ENCODE results near the gene URI1. TPM values are rescaled to one million over a fixed set of nuclear protein-coding genes. Genes with fewer than 3 reads are reported as not detected.
"Not testable (repeated sequence)": the region's sequence is repeated elsewhere in the genome, so short reads cannot be mapped to it uniquely, and the experiment has no call there.

URI1 gene
- polyA plus RNA-seq, 1 donor: 62.6 TPM

DNA sequence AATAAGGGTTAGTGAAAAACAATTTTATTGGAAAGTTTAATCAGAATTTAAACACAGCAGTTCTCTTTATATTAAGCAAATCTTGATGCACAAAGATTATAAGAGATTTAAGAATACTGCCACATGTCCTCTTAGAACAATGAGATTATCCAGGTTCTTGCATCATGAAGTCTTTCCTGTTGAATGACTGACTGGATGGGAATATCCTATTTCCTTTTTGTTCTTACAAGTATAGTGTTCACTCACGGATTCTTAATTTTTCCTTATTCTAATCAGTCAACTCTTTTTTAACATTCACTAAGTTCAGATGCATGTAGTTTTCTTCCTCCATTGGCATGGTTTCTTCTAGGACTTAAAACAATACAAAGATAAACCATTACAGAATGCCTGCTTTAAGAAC lies 10.1 kb downstream of the URI1 start:
- no peaks in the 10 kb centered on the region for H3K4me1 ChIP-seq (ENCODE audit: control insufficient read depth, insufficient read depth, low read length)
- H3K27ac ChIP-seq (ENCODE audit: low read length): no peak overlapping the region
- no peaks in the 10 kb centered on the region for H3K27me3 ChIP-seq (ENCODE audit: control insufficient read depth, insufficient read depth, low read length)
- no peak for DNase-seq
- WGBS (ENCODE audit: insufficient coverage, low lambda C conversion rate): 100% methylated on average over 1 of the region's 1 CpG
- H3K9me3 ChIP-seq (ENCODE audit: control insufficient read depth, low read depth, low read length): peaks cover 3% of the 10 kb centered on the region
- no peaks in the 10 kb centered on the region for H3K36me3 ChIP-seq (ENCODE audit: control insufficient read depth, insufficient read depth, low read length)
- H3K4me3 ChIP-seq (ENCODE audit: low read length): no peak overlapping the region

- peaks cover 3% of the 10 kb centered on the region for H3K9me3 ChIP-seq (ENCODE audit: control insufficient read depth, low read depth, low read length)
- 75% methylated on average over 2 of the region's 4 CpGs for WGBS (ENCODE audit: insufficient coverage, low lambda C conversion rate)
- no peak for DNase-seq
- H3K4me3 ChIP-seq (ENCODE audit: low read length): no peak overlapping the region
- H3K27ac ChIP-seq (ENCODE audit: low read length): no peak overlapping the region
- no peaks in the 10 kb centered on the region for H3K4me1 ChIP-seq (ENCODE audit: control insufficient read depth, insufficient read depth, low read length)
- no peaks in the 10 kb centered on the region for H3K36me3 ChIP-seq (ENCODE audit: control insufficient read depth, insufficient read depth, low read length)
- H3K27me3 ChIP-seq (ENCODE audit: control insufficient read depth, insufficient read depth, low read length): no peaks in the 10 kb centered on the region
Observed at GRCh38 chr19:29952646-29953045, 10.6 kb downstream of the URI1 start.

GRCh38 chr19:29953352-29954247 lies 11.6 kb downstream of the URI1 start:
- peaks cover 3% of the 10 kb centered on the region for H3K9me3 ChIP-seq (ENCODE audit: control insufficient read depth, low read depth, low read length)
- WGBS (ENCODE audit: insufficient coverage, low lambda C conversion rate): 100% methylated on average over 1 of the region's 2 CpGs
- H3K27ac ChIP-seq (ENCODE audit: low read length): no peak overlapping the region
- H3K36me3 ChIP-seq (ENCODE audit: control insufficient read depth, insufficient read depth, low read length): no peaks in the 10 kb centered on the region
- H3K4me1 ChIP-seq (ENCODE audit: control insufficient read depth, insufficient read depth, low read length): no peaks in the 10 kb centered on the region
- no peak for DNase-seq
- no peak overlapping the region for H3K4me3 ChIP-seq (ENCODE audit: low read length)
- H3K27me3 ChIP-seq (ENCODE audit: control insufficient read depth, insufficient read depth, low read length): no peaks in the 10 kb centered on the region

GRCh38 chr19:29956855-29957254 lies 14.8 kb downstream of the URI1 start:
- H3K27ac ChIP-seq (ENCODE audit: low read length): no peak overlapping the region
- WGBS (ENCODE audit: insufficient coverage, low lambda C conversion rate): 58% methylated on average over 4 of the region's 6 CpGs
- no peaks in the 10 kb centered on the region for H3K36me3 ChIP-seq (ENCODE audit: control insufficient read depth, insufficient read depth, low read length)
- no peak for DNase-seq
- no peaks in the 10 kb centered on the region for H3K9me3 ChIP-seq (ENCODE audit: control insufficient read depth, low read depth, low read length)
- no peak overlapping the region for H3K4me3 ChIP-seq (ENCODE audit: low read length)
- H3K27me3 ChIP-seq (ENCODE audit: control insufficient read depth, insufficient read depth, low read length): no peaks in the 10 kb centered on the region
- H3K4me1 ChIP-seq (ENCODE audit: control insufficient read depth, insufficient read depth, low read length): no peaks in the 10 kb centered on the region

- Histone ChIP-seq H3K36me3 (ENCODE audit: control insufficient read depth, insufficient read depth, low read length) (no peaks in the 10 kb centered on the region), H3K27ac (ENCODE audit: low read length) (no peak overlapping the region), H3K9me3 (ENCODE audit: control insufficient read depth, low read depth, low read length) (no peaks in the 10 kb centered on the region), H3K4me3 (ENCODE audit: low read length) (no peak overlapping the region), H3K27me3 (ENCODE audit: control insufficient read depth, insufficient read depth, low read length) (no peaks in the 10 kb centered on the region), H3K4me1 (ENCODE audit: control insufficient read depth, insufficient read depth, low read length) (no peaks in the 10 kb centered on the region)
- 92% methylated on average over 3 of the region's 3 CpGs for WGBS (ENCODE audit: insufficient coverage, low lambda C conversion rate)
- no peak for DNase-seq
Observed at GRCh38 chr19:29961311-29961710, 19.3 kb downstream of the URI1 start.

GRCh38 chr19:29962793-29963192 lies 20.8 kb downstream of the URI1 start:
- WGBS (ENCODE audit: insufficient coverage, low lambda C conversion rate): 100% methylated on average over 2 of the region's 2 CpGs
- H3K4me1 ChIP-seq (ENCODE audit: control insufficient read depth, insufficient read depth, low read length): no peaks in the 10 kb centered on the region

GRCh38 chr19:29963576-29963975 lies 21.5 kb downstream of the URI1 start:
- no peak for DNase-seq
- Histone ChIP-seq H3K4me1 (ENCODE audit: control insufficient read depth, insufficient read depth, low read length) (no peaks in the 10 kb centered on the region), H3K9me3 (ENCODE audit: control insufficient read depth, low read depth, low read length) (no peaks in the 10 kb centered on the region), H3K27ac (ENCODE audit: low read length) (no peak overlapping the region), H3K36me3 (ENCODE audit: control insufficient read depth, insufficient read depth, low read length) (no peaks in the 10 kb centered on the region), H3K4me3 (ENCODE audit: low read length) (no peak overlapping the region), H3K27me3 (ENCODE audit: control insufficient read depth, insufficient read depth, low read length) (no peaks in the 10 kb centered on the region)
- 100% methylated on average over 1 of the region's 4 CpGs for WGBS (ENCODE audit: insufficient coverage, low lambda C conversion rate)

More at GRCh38 chr19:29962793-29963192, 20.8 kb downstream of the URI1 start:
- no peaks in the 10 kb centered on the region for H3K36me3 ChIP-seq (ENCODE audit: control insufficient read depth, insufficient read depth, low read length)
- H3K27ac ChIP-seq (ENCODE audit: low read length): no peak overlapping the region
- H3K4me3 ChIP-seq (ENCODE audit: low read length): no peak overlapping the region
- H3K9me3 ChIP-seq (ENCODE audit: control insufficient read depth, low read depth, low read length): no peaks in the 10 kb centered on the region
- no peak for DNase-seq
- no peaks in the 10 kb centered on the region for H3K27me3 ChIP-seq (ENCODE audit: control insufficient read depth, insufficient read depth, low read length)

DNA sequence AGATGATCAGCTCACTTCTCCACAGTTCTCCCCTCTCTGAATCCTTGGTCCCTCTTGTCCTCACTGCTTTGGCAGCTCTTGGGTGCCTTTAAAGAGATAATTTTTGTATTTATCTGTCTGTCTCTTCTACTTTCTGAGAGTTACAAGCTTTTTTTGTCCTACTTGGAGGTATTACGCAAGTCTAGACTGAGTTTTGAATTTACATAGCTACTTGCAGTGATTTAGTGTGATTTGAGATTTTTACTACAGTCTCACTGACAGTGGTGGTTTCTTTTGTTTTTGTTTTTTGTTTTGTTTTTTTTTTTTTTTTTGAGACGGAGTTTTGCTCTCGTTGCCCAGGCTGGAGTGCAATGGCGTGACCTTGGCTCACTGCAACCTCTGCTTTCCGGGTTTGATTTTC lies 22.1 kb downstream of the URI1 start:
- Histone ChIP-seq H3K36me3 (ENCODE audit: control insufficient read depth, insufficient read depth, low read length) (no peaks in the 10 kb centered on the region), H3K9me3 (ENCODE audit: control insufficient read depth, low read depth, low read length) (no peaks in the 10 kb centered on the region), H3K27ac (ENCODE audit: low read length) (no peak overlapping the region), H3K4me3 (ENCODE audit: low read length) (no peak overlapping the region), H3K4me1 (ENCODE audit: control insufficient read depth, insufficient read depth, low read length) (no peaks in the 10 kb centered on the region), H3K27me3 (ENCODE audit: control insufficient read depth, insufficient read depth, low read length) (no peaks in the 10 kb centered on the region)
- DNase-seq: no peak
- no CpG with 5 or more reads among the region's 5 CpGs for WGBS (ENCODE audit: insufficient coverage, low lambda C conversion rate)

DNA sequence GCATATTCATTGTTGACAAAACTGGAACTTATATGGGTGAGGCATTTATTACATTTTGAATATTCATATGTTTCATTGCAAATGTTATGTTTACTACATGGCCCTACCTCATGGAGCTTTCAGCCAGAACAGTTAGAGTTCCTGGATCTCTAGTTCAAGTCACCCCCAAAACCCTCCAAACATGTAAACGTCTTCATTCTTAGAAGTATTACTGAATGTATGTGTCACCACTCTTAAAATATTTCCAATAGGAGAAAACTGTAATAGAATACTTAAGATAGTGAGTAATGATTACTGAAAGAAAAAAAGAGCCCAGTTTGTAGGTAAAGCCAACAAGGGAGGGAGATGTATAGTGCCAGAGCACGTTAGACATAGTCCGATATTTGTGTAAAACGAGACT lies 23.5 kb downstream of the URI1 start:
- H3K36me3 ChIP-seq (ENCODE audit: control insufficient read depth, insufficient read depth, low read length): no peaks in the 10 kb centered on the region
- H3K4me1 ChIP-seq (ENCODE audit: control insufficient read depth, insufficient read depth, low read length): no peaks in the 10 kb centered on the region
- no peak overlapping the region for H3K4me3 ChIP-seq (ENCODE audit: low read length)
- H3K27ac ChIP-seq (ENCODE audit: low read length): no peak overlapping the region
- no peak for DNase-seq
- no peaks in the 10 kb centered on the region for H3K27me3 ChIP-seq (ENCODE audit: control insufficient read depth, insufficient read depth, low read length)
- 100% methylated on average over 3 of the region's 4 CpGs for WGBS (ENCODE audit: insufficient coverage, low lambda C conversion rate)
- no peaks in the 10 kb centered on the region for H3K9me3 ChIP-seq (ENCODE audit: control insufficient read depth, low read depth, low read length)

- not testable (repeated sequence) for H3K27me3 ChIP-seq (ENCODE audit: control insufficient read depth, insufficient read depth, low read length); H3K4me3 ChIP-seq (ENCODE audit: low read length); H3K27ac ChIP-seq (ENCODE audit: low read length); H3K4me1 ChIP-seq (ENCODE audit: control insufficient read depth, insufficient read depth, low read length); H3K36me3 ChIP-seq (ENCODE audit: control insufficient read depth, insufficient read depth, low read length); H3K9me3 ChIP-seq (ENCODE audit: control insufficient read depth, low read depth, low read length)
- DNase-seq: peak in 1 of 2 donors; percentile 23
- no CpG with 5 or more reads among the region's 3 CpGs for WGBS (ENCODE audit: insufficient coverage, low lambda C conversion rate)
Observed at GRCh38 chr19:29966142-29966541, 24.1 kb downstream of the URI1 start.

All from large intestine (tissue), 3 donors.